Heart left ventricle (tissue), 16 donors: ENCODE data around the gene ANAPC5. TPM values are rescaled to one million over a fixed set of nuclear protein-coding genes. Genes with fewer than 3 reads are reported as not detected.

Experiments used
- ATAC-seq, 4 donors: fragments of 200-7000 bp; cut with Tn5 transposase; one replicate each; pipeline ENCODE4 v1.9.1; 2020 to 2022; ENCODE audit warnings: moderate library complexity in 4 of 4, mild to moderate bottlenecking in 3 of 4, moderate number of reproducible peaks in 1 of 4
- DNase-seq, 5 donors: peaks; one replicate each; pipeline ENCODE4 v3.0.0-alpha.2; 2020
- H3K27ac ChIP-seq, 12 donors: fragments of 200-600 bp; sonication (generic) in 4 of 12; one replicate each; pipeline versions ENCODE4 v1.5.0 to v1.8.0; 2016 to 2022; ENCODE audit warnings: mild to moderate bottlenecking in 2 of 12
- H3K27me3 ChIP-seq, 9 donors: fragments of 200-600 bp; sonication (generic) in 2 of 9; one replicate each; pipeline versions ENCODE4 v1.5.1 to v1.8.0; 2016 to 2022; ENCODE audit warnings: mild to moderate bottlenecking in 3 of 9
- H3K36me3 ChIP-seq, 9 donors: fragments of 200-600 bp; sonication (generic) in 2 of 9; one replicate each; pipeline versions ENCODE4 v1.5.0 to v1.8.0; 2018 to 2022; ENCODE audit warnings: mild to moderate bottlenecking in 2 of 9
- H3K4me1 ChIP-seq, 12 donors: fragments of 200-600 bp; sonication (generic) in 4 of 12; one replicate each; pipeline versions ENCODE4 v1.5.0 to v1.8.0; 2016 to 2022; ENCODE audit warnings: mild to moderate bottlenecking in 3 of 12
- H3K4me3 ChIP-seq, 12 donors: fragments of 200-600 bp; sonication (generic) in 4 of 12; one replicate each; pipeline versions ENCODE4 v1.5.0 to v1.8.0; 2017 to 2022; ENCODE audit warnings: mild to moderate bottlenecking in 9 of 12, moderate library complexity in 4 of 12
- H3K9me3 ChIP-seq, 12 donors: fragments of 200-600 bp; sonication (generic) in 4 of 12; one replicate each; pipeline versions ENCODE4 v1.5.0 to v1.8.0; 2016 to 2022; ENCODE audit warnings: mild to moderate bottlenecking in 1 of 12
- CTCF ChIP-seq, 12 donors: fragments of 200-600 bp; sonication (generic) in 4 of 12; IDR thresholded peaks; one replicate each; pipeline versions ENCODE4 v1.5.0 to v1.8.0; 2018 to 2022; ENCODE audit warnings: antibody characterized with exemption in 12 of 12, mild to moderate bottlenecking in 5 of 12
- POLR2A ChIP-seq, 2 donors: fragments of 450-650 bp; IDR thresholded peaks; one replicate each; pipeline ENCODE4 v1.6.1; 2017; ENCODE audit warnings: antibody characterized with exemption in 2 of 2, mild to moderate bottlenecking in 2 of 2, moderate library complexity in 2 of 2
- WGBS, 4 donors: extraction: QIAGEN DNeasy Blood & Tissue Kit in 2 of 4; methylation state at CpG; one replicate each; pipeline versions ENCODE4 v1.1.5 to v1.1.7; 2013 to 2018; 5-methylcytosine and 5-hydroxymethylcytosine counted together
- intact Hi-C, 10 donors: fragments of 100-400 bp; cut with DNase I; formaldehyde crosslinking; loops; one replicate each; pipeline versions ENCODE4 v1.11.1 to v1.14.2; 2022
- polyA plus RNA-seq, 2 donors: library from polyadenylated mRNA; stranded (reverse); fragments of 200-250 nt; gene quantifications; one replicate each; pipeline ENCODE4 v1.2.3, GENCODE V29; 2013
- total RNA-seq, 9 donors: library from RNA; depleted of rRNA in 2 of 9; stranded (reverse); fragments of >200 nt in 2 of 9; fragmentation: NEBNext Ultra II Directional in 3 of 9; extraction: Animal tissue kit (Norgen Biotek cat#: 25700) in 3 of 9; gene quantifications; one replicate each; pipeline versions ENCODE4 v1.1.0 to v1.2.4, GENCODE V29; 2016 to 2023
- donor health status: ischemic (EF 13 %, LVEDD 7.1; RV severe dilation, severe dysfunction).
- donor health status: healthy with polysubstance abuse.
- donor health status: DM: no; HTN: yes; CAD: no.
- donor health status: DM: no; HTN: no; CAD: no.
- donor health status: ischemic (EF 25% LVEDD 6.9; RV normal size, moderate dysfunction).
- donor health status: ischemic (EF 25% LVEDD 5.7; RV mildly dilated, moderate dysfunction).
- donor health status: healthy.
- donor health status: DM: yes; HTN: yes; CAD: no.
- donor health status: ischemic (EF 35%, LVEDD 5.7; RV mildly dilated, moderate dysfunction).
- donor health status: nonischemic (EF 11% LVEDD 7.7; RV severe dilation, severe dysfunction).
- donor health status: DM: yes; HTN: yes; CAD: no.
- donor health status: PGD.
- donor health status: ischemic (EF 29% LVEDD 5.4; RV normal size, mild dysfunction).
- donor health status: nonischemic (EF 23%, LVEDD 6.1; RV moderate dilation, normal function).

The ANAPC5 gene
- total and polyA plus RNA-seq, 11 donors: 55.0 to 81.7 (median 59.1) TPM

- no peak for DNase-seq
- WGBS, 4 donors: 68 to 82% (median 80%) methylated on average over 7 of the region's 7 CpGs
- Histone ChIP-seq H3K36me3 (peaks cover 0 to 24% (median 15%) of the 10 kb centered on the region in 9 donors), H3K4me1 (peaks cover 0 to 84% (median 27%) of the 10 kb centered on the region in 12 donors), H3K9me3 (no peaks in the 10 kb centered on the region), H3K27me3 (no peaks in the 10 kb centered on the region), H3K27ac (peak overlapping the region in 5 of 12 donors; percentile 0 to 64 (median 47)), H3K4me3 (no peak overlapping the region)
- intact Hi-C loops: no loop called here
- TF ChIP-seq CTCF (IDR thresholded peaks at IDR 0.05) (no peak), POLR2A (IDR thresholded peaks at IDR 0.05) (no peak)
- peak in 2 of 4 donors; percentile 32 to 39 for ATAC-seq
These were observed 62.2 kb downstream of the ANAPC5 start for GRCh38 chr12:121289962-121290361.

- no peak for TF ChIP-seq POLR2A (IDR thresholded peaks at IDR 0.05)
- no peak for TF ChIP-seq CTCF (IDR thresholded peaks at IDR 0.05)
- WGBS, 4 donors: 44 to 59% (median 48%) methylated on average over 9 of the region's 9 CpGs
- intact Hi-C loops: no loop called here
- peaks cover 0 to 24% (median 15%) of the 10 kb centered on the region in 9 donors for H3K36me3 ChIP-seq
- no peaks in the 10 kb centered on the region for H3K27me3 ChIP-seq
- peak in 1 of 4 donors; percentile 50 for ATAC-seq
- H3K27ac ChIP-seq: peak overlapping the region in 9 of 12 donors; percentile 13 to 64 (median 38)
- no peaks in the 10 kb centered on the region for H3K9me3 ChIP-seq
- peak overlapping the region in 2 of 12 donors; percentile 16 to 35 for H3K4me3 ChIP-seq
- DNase-seq: peak in 2 of 5 donors; percentile 42 to 49
- H3K4me1 ChIP-seq: peaks cover 0 to 80% (median 18%) of the 10 kb centered on the region in 12 donors
These were observed 63.2 kb downstream of the ANAPC5 start for GRCh38 chr12:121288986-121289385.

- Histone ChIP-seq H3K4me3 (no peak overlapping the region), H3K9me3 (no peaks in the 10 kb centered on the region), H3K36me3 (peaks cover 0 to 28% (median 15%) of the 10 kb centered on the region in 9 donors), H3K27ac (peak overlapping the region in 4 of 12 donors; percentile 2 to 55 (median 8)), H3K4me1 (peaks cover 0 to 73% (median 16%) of the 10 kb centered on the region in 12 donors), H3K27me3 (no peaks in the 10 kb centered on the region)
- TF ChIP-seq CTCF (IDR thresholded peaks at IDR 0.05) (no peak), POLR2A (IDR thresholded peaks at IDR 0.05) (no peak)
- WGBS, 4 donors: 51 to 66% (median 60%) methylated on average over 10 of the region's 10 CpGs
- intact Hi-C loops: no loop called here
- peak in 1 of 4 donors; percentile 18 for ATAC-seq
- DNase-seq: no peak
These were observed 63.9 kb downstream of the ANAPC5 start for GRCh38 chr12:121288158-121288845.

GRCh38 chr12:121287267-121287954 is 64.8 kb downstream of the ANAPC5 start:
- Histone ChIP-seq H3K27ac (peak overlapping the region in 1 of 12 donors; percentile 55), H3K4me3 (no peak overlapping the region), H3K9me3 (no peaks in the 10 kb centered on the region), H3K27me3 (no peaks in the 10 kb centered on the region), H3K36me3 (peaks cover 0 to 26% (median 12%) of the 10 kb centered on the region in 9 donors), H3K4me1 (peaks cover 0 to 67% (median 19%) of the 10 kb centered on the region in 12 donors)
- DNase-seq: no peak
- TF ChIP-seq CTCF (IDR thresholded peaks at IDR 0.05) (no peak), POLR2A (IDR thresholded peaks at IDR 0.05) (no peak)
- peak in 1 of 4 donors; percentile 25 for ATAC-seq
- intact Hi-C loops: no loop called here
- 90 to 99% (median 91%) methylated on average over 9 to 10 of the region's 10 CpGs for WGBS, 4 donors
